Smooth muscle cell (in vitro differentiated cells): Measurements from ENCODE around the gene CACUL1. TPM values are rescaled to one million over a fixed set of nuclear protein-coding genes. Genes with fewer than 3 reads are reported as not detected.

ENCODE experiments used
- DNase-seq: peaks from one replicate; lab custom pipeline; 2025; ENCODE audit not compliant: unreplicated experiment; lab: John Stamatoyannopoulos, UW
- H2AFZ ChIP-seq: fragments of 200-600 bp; sonication (generic); 2 replicates; pipeline ENCODE4 v1.6.0; 2016; ENCODE audit warnings: antibody characterized with exemption, low read depth, mild to moderate bottlenecking
- H3F3A ChIP-seq: fragments of 200-600 bp; sonication (generic); 2 replicates; pipeline ENCODE4 v1.6.0; 2017; ENCODE audit warnings: antibody characterized with exemption, low read depth
- H3K27ac ChIP-seq: fragments of 200-600 bp; sonication (generic); 2 replicates; pipeline ENCODE4 v1.5.1; 2016; ENCODE audit warnings: low read depth, mild to moderate bottlenecking
- H3K27me3 ChIP-seq: fragments of 200-600 bp; sonication (generic); 2 replicates; pipeline ENCODE4 v1.6.1; 2016; ENCODE audit warnings: low read depth, mild to moderate bottlenecking
- H3K36me3 ChIP-seq: fragments of 200-600 bp; sonication (generic); 2 replicates; pipeline ENCODE4 v1.5.1; 2016; ENCODE audit warnings: low read depth
- H3K4me1 ChIP-seq: fragments of 200-600 bp; sonication (generic); 2 replicates; pipeline ENCODE4 v1.5.1; 2016; ENCODE audit warnings: low read depth
- H3K4me2 ChIP-seq: fragments of 200-600 bp; sonication (generic); 2 replicates; pipeline ENCODE4 v1.6.0; 2016; ENCODE audit warnings: mild to moderate bottlenecking
- H3K4me3 ChIP-seq: fragments of 200-600 bp; sonication (generic); 2 replicates; pipeline ENCODE4 v1.5.1; 2016; ENCODE audit warnings: mild to moderate bottlenecking
- H3K79me2 ChIP-seq: fragments of 200-600 bp; sonication (generic); 2 replicates; pipeline ENCODE4 v1.6.0; 2016; ENCODE audit warnings: low read depth, mild to moderate bottlenecking
- H3K9ac ChIP-seq: fragments of 200-600 bp; sonication (generic); 2 replicates; pipeline ENCODE4 v1.6.0; 2016; ENCODE audit warnings: low read depth
- H3K9me3 ChIP-seq: fragments of 200-600 bp; sonication (generic); replicated peaks from 2 replicates; pipeline ENCODE4 v1.5.1; 2016; ENCODE audit warnings: low read depth
- H4K20me1 ChIP-seq: fragments of 200-600 bp; sonication (generic); 2 replicates; pipeline ENCODE4 v1.6.0; 2016; ENCODE audit warnings: low read depth
- WGBS: methylation state at CpG from one replicate; pipeline ENCODE4 v1.1.7; 2016; ENCODE audit warnings: low lambda C conversion rate; 5-methylcytosine and 5-hydroxymethylcytosine counted together
- polyA plus RNA-seq: library from polyadenylated mRNA; unstranded; fragments of >200 nt; fragmentation: Nextera tagmentation; extraction: Ambion mirVana; gene quantifications from 2 replicates; pipeline ENCODE4 v1.2.1, GENCODE V29; 2016
- total RNA-seq: library from RNA; depleted of rRNA; stranded (reverse); fragments of >200 nt; gene quantifications from 2 replicates; pipeline ENCODE4 v1.2.3, GENCODE V29; 2014
- TF ChIP-seq, protein P1 (sequence below): fragments of 200-600 bp; sonication (generic); IDR thresholded peaks from 2 replicates; pipeline ENCODE4 v1.5.1; 2017; ENCODE audit warnings: borderline replicate concordance, mild to moderate bottlenecking, antibody characterized with exemption; ENCODE audit not compliant: insufficient read depth, poor library complexity, severe bottlenecking

CACUL1 gene
- total and polyA plus RNA-seq, 2 experiments from 2014 or later, result 24.8 to 25.6 TPM

DNA sequence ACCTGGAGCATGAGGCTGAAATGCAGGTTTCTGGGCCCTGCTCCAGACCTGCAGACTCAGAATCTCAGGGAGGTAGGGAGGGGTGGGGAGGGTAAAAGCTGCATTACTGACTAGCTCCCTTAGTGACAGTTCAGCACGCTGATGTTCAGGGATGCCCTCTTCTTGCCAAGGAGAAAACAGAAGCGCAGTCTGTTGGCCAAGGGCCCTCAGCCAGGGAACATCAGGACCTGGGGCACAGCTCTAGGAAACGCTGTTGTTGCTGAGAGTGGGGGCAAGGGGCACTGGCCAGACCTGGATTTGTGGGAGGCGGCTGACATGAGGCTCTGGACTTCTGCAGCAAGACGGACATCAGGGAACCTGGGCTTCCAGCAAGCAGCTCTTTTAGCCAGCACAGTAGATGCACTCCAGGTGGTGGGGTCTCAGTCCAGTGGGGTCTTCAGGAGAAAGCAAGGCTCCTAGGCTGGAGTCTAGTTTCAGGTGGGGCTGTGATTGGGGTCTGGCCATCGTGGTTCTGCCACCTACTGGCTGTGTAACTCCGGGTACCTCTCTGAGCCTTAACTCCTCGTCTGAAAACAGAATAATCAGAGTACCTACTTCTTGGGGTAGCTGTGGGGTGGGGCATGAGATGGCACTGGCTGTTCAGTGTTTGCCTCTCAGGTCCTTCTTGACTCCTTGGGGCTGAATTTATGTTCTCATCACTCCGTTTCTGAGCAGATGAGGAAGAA, 86.4 kb downstream of the CACUL1 start:
- DNase-seq, result no peak
- Histone ChIP-seq H3K79me2 (no peaks in the 10 kb centered on the region), H3K36me3 (no peaks in the 10 kb centered on the region), H3K4me3 (no peak overlapping the region), H3K4me2 (no peak overlapping the region), H3K4me1 (peaks cover 10% of the 10 kb centered on the region), H4K20me1 (no peaks in the 10 kb centered on the region), H3K27ac (no peak overlapping the region), H3K9me3 (no peaks in the 10 kb centered on the region), H3K9ac (no peak overlapping the region), H3K27me3 (no peaks in the 10 kb centered on the region), H2AFZ (no peak overlapping the region), H3F3A (no peaks in the 10 kb centered on the region)
- 80% methylated on average over 9 of the region's 9 CpGs for WGBS
- TF ChIP-seq, protein P1, sequence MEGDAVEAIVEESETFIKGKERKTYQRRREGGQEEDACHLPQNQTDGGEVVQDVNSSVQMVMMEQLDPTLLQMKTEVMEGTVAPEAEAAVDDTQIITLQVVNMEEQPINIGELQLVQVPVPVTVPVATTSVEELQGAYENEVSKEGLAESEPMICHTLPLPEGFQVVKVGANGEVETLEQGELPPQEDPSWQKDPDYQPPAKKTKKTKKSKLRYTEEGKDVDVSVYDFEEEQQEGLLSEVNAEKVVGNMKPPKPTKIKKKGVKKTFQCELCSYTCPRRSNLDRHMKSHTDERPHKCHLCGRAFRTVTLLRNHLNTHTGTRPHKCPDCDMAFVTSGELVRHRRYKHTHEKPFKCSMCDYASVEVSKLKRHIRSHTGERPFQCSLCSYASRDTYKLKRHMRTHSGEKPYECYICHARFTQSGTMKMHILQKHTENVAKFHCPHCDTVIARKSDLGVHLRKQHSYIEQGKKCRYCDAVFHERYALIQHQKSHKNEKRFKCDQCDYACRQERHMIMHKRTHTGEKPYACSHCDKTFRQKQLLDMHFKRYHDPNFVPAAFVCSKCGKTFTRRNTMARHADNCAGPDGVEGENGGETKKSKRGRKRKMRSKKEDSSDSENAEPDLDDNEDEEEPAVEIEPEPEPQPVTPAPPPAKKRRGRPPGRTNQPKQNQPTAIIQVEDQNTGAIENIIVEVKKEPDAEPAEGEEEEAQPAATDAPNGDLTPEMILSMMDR, result no peak

DNA sequence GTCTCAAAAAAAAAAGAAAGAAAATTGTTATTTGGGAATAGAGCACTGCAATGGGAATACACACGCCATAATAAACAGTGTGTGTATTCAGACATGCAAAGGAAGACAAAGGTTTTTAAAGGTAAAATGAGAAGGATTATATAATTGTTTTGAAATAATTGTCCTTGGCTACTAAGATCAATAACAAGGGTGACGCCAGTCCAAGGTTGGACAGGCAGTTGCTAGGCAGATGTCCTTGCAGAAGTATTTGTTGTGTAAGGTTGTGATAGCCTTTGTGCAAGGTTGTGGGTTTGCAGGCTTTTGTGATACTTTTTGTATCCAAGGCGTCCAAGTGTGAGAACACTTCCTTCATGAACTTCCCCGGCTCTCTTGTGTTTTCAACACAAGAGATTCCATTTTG, 87.0 kb downstream of the CACUL1 start:
- TF ChIP-seq, protein P1, result no peak
- no peak overlapping the region for H3K9ac ChIP-seq

DNA sequence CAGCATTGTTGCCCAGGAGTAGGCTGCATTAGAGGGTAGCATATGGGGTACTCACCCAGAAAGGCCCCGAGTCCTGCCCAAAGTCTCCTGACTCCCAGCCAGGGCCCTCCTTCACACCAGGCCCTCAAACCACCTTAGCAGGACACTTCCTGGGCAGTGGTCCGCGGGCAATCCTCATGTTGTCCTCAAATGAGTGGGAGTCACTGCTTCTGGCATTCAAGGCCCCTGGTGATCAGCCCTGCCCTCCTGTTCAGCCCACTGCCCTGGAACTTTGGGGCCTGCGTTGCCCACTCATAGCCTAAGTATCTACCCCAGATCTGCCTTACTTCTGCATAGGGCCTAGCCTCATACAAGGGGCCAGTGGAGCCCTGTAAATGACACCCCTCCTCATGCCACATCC, 88.4 kb downstream of the CACUL1 start:
- 97% methylated on average over 4 of the region's 4 CpGs for WGBS

More for the DNA sequence above, 87.0 kb downstream of the CACUL1 start:
- Histone ChIP-seq H3K4me2 (no peak overlapping the region), H3K4me1 (peaks cover 10% of the 10 kb centered on the region), H3F3A (no peaks in the 10 kb centered on the region), H3K36me3 (no peaks in the 10 kb centered on the region), H3K27ac (no peak overlapping the region), H3K27me3 (no peaks in the 10 kb centered on the region), H3K79me2 (no peaks in the 10 kb centered on the region), H3K9me3 (no peaks in the 10 kb centered on the region), H3K4me3 (no peak overlapping the region), H4K20me1 (no peaks in the 10 kb centered on the region), H2AFZ (no peak overlapping the region)
- WGBS, result 96% methylated on average over 4 of the region's 4 CpGs
- DNase-seq, result no peak

More for the DNA sequence above, 88.4 kb downstream of the CACUL1 start:
- Histone ChIP-seq H3K4me1 (peaks cover 10% of the 10 kb centered on the region), H3K9ac (no peak overlapping the region), H3K36me3 (no peaks in the 10 kb centered on the region), H3K79me2 (no peaks in the 10 kb centered on the region), H3F3A (no peaks in the 10 kb centered on the region), H3K9me3 (no peaks in the 10 kb centered on the region), H2AFZ (no peak overlapping the region), H3K4me2 (no peak overlapping the region), H4K20me1 (no peaks in the 10 kb centered on the region), H3K27ac (no peak overlapping the region), H3K4me3 (no peak overlapping the region), H3K27me3 (no peaks in the 10 kb centered on the region)
- no peak for DNase-seq
- TF ChIP-seq, protein P1, result no peak
